NCI-H2227 (cell line): ENCODE measurements around the gene C6orf118.

Experiments used
- DNase-seq: peaks from one replicate; lab custom pipeline; 2025; ENCODE audit not compliant: unreplicated experiment; lab: John Stamatoyannopoulos, UW

The C6orf118 gene

DNA sequence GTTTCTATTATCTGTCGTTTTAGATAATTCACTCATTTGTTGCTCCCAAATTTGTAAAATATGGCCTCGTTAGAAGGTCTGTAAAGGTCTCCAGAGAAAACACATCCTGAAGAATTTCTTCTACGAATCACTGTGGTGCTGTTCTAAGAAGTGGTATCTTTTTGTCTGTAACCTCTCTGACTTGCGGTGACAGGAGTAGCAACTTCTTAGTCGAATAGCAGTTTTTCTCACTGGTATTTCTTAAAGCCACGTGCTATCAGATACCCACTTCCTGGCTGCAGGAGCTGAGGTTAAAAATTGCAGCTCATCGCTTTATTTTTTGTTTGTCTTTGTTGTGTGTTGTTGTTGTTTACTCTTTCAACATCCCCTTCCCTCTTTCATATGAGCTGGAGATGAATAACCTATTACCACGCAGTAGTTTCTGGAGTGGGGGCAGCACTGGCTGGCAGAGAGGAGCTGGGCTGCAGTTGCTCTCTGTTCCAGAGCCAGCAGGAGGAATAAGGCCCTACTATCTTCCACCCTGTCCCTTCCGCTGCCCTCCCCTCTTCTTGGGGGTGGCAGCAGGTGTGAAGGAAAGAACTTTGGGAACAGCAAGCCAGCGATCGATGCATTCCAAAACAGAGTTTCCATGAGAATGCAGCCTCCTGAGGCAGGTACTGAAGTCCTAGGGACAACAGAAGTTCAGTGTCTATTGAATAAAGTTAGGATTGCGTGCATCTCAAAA lies 64.7 kb downstream of the C6orf118 start:
- DNase-seq: no peak

GRCh38 chr6:165243801-165244200 lies 65.6 kb downstream of the C6orf118 start:
- no peak for DNase-seq

GRCh38 chr6:165236326-165236725 lies 73.1 kb downstream of the C6orf118 start:
- DNase-seq: no peak

GRCh38 chr6:165232731-165233488 lies 76.5 kb downstream of the C6orf118 start:
- no peak for DNase-seq

DNA sequence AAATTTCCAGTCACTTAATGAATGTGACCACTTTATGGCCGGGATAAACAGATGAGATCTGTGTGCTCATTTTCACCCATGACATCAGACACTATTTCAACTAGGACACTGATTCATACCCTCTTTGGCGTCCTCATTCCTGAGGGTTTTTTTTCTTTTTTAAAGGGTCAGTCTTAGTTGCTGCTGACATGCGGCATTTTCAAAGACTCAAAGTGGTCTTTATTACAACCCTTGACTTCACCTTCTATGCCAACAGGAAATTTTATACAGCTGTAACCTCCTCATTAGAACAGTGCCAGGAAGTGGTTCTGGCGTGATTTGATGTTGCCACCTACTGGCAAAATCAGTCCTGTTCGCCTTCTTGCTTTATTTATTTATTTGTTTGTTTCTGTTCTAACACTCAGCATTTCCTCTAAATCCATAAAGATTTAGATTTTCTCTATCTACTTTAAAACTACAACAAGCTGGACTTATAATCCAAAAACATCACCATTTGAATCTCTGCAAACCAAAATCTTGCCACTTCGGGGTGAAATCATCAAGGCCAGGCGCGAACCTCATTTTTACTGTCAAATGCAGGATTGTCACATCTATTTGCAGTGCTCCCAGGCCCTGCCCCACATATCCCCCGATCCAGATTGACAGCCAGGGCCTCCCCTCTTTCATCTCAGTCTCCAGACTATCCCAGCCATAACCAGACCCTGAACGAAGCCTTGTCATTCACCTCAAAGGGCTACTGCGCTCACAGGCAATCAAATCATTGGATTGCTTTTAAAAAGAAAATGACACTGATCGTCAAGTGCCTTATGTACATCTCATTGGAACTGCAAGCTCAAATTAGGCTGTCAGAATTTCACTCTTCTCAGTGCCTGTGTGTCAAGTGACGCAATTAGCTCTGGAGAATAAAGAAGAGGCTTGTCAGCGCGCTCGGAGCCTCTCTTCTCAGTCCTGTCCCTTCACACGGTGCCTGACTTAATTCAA lies 77.5 kb downstream of the C6orf118 start:
- DNase-seq: no peak

DNA sequence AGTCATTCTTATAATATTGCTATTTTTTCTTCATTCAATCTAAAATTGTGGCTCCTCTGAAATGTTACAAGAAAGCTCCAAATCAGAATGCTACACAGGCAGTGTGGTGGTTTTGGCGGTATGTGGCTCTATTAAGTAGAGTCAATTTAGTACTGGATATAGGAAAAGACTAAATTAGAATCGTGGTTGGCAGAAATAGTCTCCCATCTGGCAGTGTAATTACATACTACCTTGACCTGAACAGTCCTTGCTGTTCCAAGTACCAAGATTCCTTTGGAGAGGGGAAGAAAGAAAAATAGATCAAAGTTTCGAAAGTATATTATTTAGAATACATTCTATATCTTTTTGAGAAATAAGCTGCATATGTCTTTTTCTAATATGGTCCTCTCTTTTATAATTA lies 78.2 kb downstream of the C6orf118 start:
- no peak for DNase-seq
